ENCODE data around the gene INHBA.
A peak's percentile ranks its signal among the peaks of the same experiment; 100 is the strongest.

Gene INHBA

GRCh38 chr7:41685684-41686083 lies 17.2 kb downstream of the INHBA start:
- DNase-seq = peak; percentile 75

GRCh38 chr7:41682422-41682821 lies 20.5 kb downstream of the INHBA start:
- no peak for DNase-seq

DNA sequence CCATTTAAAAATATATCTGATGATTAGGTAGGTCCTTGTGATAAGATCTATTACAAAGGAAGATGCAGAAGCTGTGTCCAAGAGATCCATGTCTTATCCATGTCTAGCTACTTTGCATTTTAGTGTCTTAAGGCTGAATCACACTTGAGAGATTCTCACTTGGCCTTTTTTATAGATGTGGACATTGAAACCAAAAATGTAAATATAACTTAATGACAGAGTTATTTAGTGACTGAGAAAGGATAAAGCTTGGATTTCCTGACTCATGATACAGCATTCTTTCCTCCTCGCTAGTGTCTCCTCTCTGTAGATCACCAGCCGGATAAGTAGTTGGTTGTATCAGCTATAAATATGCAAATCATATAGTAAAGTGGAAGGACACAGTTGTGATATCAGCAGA lies 23.3 kb downstream of the INHBA start:
- DNase-seq = peak; percentile 64

- DNase-seq = no peak
Measured at GRCh38 chr7:41674505-41675023, 28.3 kb downstream of the INHBA start.

- DNase-seq = no peak
Measured at GRCh38 chr7:41661596-41661995, 41.3 kb downstream of the INHBA start.

- DNase-seq = no peak
Measured at GRCh38 chr7:41659539-41659938, 43.4 kb downstream of the INHBA start.

GRCh38 chr7:41656366-41656765 lies 46.5 kb downstream of the INHBA start:
- peak; percentile 84 for DNase-seq

DNA sequence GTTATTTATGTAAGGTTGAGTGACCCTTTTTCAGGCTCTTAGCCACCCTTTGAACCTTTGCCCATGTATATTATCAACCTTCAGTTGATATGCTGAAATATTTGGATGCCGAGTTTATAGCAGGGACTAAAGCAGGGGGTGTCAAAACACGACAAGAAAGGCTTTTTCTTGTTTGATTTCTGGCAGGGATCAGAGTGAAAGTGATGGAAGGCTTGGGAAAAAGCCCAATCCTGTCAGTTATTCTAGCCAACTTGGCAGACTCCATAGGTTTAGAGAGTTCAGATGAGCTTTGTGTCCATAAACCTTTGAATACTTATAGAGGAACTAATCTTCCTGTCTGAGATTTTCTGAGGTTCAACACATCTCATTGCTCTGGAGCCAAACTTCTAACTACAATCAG lies 47.5 kb downstream of the INHBA start:
- peak; percentile 37 for DNase-seq

GRCh38 chr7:41652267-41652666 lies 50.6 kb downstream of the INHBA start:
- no peak for DNase-seq

- no peak for DNase-seq
Measured at GRCh38 chr7:41648501-41648900, 54.4 kb downstream of the INHBA start.

DNA sequence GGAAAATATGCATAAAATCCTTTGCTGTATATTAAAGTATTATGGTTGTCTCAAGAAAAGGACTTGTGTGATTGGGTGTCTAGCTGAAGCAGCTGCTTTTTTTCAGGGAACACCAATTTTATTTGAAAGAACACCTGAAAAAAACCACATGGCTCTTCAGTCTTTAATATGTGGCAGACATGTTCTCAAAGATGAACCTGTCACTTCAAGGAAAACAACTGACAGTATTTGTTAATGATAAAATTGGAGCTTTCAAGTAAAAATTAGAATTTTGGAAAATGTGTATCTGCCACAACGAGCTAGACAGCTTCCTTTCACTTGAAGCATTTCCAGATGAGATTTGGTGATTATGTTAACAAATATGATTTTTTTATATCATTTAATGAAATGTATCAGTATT lies 59.3 kb downstream of the INHBA start:
- no peak for DNase-seq

- DNase-seq = no peak
Measured at GRCh38 chr7:41641665-41642014, 61.2 kb downstream of the INHBA start.

GRCh38 chr7:41641011-41641664 lies 61.8 kb downstream of the INHBA start:
- DNase-seq = peak; percentile 51

GRCh38 chr7:41640487-41640886 lies 62.4 kb downstream of the INHBA start:
- no peak for DNase-seq

DNA sequence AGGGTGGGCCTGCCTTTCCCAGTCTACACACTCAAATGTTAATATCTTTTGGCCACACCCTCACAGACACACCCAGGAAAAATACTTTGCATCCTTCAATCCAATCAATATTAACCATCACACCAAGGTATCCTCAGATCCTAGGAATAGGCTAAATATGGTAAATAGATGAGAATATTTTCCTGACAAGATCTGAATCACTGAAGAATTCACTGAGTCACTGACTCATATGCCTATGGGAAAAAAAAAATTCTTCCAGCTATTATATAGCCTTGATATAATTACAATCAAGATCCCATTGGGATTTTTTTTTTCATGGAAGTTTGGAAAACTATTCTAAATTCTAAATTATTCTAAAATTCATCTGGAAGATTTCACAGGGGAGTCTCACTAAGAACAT lies 65.8 kb downstream of the INHBA start:
- DNase-seq = peak; percentile 78
